ENCODE measurements around the gene DEDD.

GRCh38 chr1:161082483-161082882 lies 50.0 kb downstream of the DEDD start:
- no peak for TF ChIP-seq EZH2 (IDR thresholded peaks at IDR 0.05; ENCODE audit: borderline replicate concordance, insufficient read depth, low read depth, low read length, poor library complexity, severe bottlenecking)
- TF ChIP-seq, protein P1, sequence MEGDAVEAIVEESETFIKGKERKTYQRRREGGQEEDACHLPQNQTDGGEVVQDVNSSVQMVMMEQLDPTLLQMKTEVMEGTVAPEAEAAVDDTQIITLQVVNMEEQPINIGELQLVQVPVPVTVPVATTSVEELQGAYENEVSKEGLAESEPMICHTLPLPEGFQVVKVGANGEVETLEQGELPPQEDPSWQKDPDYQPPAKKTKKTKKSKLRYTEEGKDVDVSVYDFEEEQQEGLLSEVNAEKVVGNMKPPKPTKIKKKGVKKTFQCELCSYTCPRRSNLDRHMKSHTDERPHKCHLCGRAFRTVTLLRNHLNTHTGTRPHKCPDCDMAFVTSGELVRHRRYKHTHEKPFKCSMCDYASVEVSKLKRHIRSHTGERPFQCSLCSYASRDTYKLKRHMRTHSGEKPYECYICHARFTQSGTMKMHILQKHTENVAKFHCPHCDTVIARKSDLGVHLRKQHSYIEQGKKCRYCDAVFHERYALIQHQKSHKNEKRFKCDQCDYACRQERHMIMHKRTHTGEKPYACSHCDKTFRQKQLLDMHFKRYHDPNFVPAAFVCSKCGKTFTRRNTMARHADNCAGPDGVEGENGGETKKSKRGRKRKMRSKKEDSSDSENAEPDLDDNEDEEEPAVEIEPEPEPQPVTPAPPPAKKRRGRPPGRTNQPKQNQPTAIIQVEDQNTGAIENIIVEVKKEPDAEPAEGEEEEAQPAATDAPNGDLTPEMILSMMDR (IDR thresholded peaks at IDR 0.05) = no peak
